ENCODE measurements around the gene SLC22A31. TPM values are rescaled to one million over a fixed set of nuclear protein-coding genes. Genes with fewer than 3 reads are reported as not detected.

Gene SLC22A31
- total RNA-seq, 4 donors from 2014 or later = not detected

DNA sequence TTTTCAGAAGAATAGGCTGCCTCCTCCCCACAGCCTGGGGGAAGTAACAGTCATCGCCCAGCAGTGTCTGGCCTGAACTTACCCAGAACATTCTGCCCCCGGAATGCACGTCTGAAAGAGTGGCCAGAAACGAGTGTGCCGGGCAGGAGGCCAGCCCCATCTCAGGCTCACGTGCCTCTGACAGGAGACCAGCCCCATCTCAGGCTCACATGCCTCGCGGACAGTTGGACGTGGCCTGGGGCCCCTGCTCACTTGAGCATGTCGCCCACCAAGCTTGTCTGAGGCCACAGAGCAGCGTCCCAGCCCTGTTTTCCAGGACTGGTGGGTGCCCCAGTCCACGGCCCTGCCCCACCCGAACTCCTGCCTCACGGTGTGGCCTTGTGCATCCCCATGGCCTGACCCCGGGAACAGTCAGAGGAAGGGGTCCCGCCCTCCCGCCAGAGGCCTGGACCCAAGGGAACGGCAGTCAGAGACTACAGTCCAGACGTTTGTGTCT, 45.1 kb downstream of the SLC22A31 start:
- TF ChIP-seq, protein P1, sequence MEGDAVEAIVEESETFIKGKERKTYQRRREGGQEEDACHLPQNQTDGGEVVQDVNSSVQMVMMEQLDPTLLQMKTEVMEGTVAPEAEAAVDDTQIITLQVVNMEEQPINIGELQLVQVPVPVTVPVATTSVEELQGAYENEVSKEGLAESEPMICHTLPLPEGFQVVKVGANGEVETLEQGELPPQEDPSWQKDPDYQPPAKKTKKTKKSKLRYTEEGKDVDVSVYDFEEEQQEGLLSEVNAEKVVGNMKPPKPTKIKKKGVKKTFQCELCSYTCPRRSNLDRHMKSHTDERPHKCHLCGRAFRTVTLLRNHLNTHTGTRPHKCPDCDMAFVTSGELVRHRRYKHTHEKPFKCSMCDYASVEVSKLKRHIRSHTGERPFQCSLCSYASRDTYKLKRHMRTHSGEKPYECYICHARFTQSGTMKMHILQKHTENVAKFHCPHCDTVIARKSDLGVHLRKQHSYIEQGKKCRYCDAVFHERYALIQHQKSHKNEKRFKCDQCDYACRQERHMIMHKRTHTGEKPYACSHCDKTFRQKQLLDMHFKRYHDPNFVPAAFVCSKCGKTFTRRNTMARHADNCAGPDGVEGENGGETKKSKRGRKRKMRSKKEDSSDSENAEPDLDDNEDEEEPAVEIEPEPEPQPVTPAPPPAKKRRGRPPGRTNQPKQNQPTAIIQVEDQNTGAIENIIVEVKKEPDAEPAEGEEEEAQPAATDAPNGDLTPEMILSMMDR (IDR thresholded peaks at IDR 0.05) = no peak
- DNase-seq (ENCODE audit: low spot score) (no peak), ATAC-seq (ENCODE audit: low FRiP score) (peak; percentile 35)

DNA sequence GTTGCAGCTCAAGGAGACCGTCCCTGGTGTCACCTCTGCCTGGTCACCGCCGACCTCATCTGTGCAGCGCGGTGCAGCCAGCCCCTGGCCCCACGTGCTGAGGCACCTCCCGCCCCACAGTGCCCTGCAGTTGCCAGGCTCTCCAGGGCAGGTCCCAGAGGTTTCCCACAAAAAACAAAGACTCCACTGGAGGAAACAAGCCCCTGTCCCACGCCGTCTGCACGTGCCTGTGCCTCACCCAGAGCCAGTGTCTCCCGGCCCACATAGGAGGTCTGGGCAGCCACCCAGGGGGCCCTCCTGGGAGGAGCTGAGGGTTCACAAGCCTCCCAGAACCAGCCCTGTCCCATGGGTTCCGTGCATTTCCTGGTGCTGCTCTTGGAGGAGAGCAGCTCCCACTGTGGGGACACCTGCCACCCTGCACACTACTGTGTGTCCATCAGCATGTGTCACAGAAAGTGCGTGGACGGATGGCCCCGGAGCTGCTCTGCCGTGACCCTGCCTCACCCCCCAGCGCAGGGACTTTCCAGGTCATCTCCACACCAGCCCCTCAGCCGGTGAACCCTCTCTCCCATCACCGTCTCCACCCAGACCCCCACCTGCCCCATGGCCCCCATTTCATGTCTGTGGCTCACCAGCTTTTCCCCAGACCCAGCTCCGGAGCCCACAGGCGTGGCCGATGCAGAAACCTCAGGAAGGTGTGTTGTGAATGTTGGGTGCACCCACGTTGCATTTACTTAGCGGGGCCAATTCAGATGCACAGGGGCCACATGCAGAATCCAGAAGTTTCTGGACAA, 45.8 kb downstream of the SLC22A31 start:
- DNase-seq (ENCODE audit: low spot score) = no peak
- TF ChIP-seq, protein P1 (IDR thresholded peaks at IDR 0.05) = no peak
- ATAC-seq (ENCODE audit: low FRiP score) = no peak

DNA sequence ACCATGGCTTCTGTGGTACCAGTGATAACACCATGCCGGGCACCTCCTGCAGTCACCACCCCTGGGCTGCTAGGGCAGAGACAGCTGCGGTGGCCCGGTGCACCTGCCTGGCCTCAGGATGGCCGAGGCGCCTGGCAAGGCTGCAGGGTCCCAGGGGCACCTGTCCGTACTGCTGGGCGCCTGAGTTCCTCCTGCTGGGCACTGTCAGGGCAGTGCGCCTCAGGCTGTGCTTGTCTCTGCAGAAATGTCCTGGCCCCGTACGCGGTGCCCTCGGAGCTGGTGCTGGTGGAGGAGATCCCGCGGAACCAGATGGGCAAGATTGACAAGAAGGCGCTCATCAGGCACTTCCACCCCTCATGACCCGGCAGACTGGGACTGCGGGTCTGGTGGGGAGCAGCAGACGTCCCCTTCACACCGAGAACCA, 46.5 kb downstream of the SLC22A31 start:
- DNase-seq (ENCODE audit: low spot score) (no peak), ATAC-seq (ENCODE audit: low FRiP score) (no peak)
- TF ChIP-seq, protein P1 (IDR thresholded peaks at IDR 0.05) = no peak

DNA sequence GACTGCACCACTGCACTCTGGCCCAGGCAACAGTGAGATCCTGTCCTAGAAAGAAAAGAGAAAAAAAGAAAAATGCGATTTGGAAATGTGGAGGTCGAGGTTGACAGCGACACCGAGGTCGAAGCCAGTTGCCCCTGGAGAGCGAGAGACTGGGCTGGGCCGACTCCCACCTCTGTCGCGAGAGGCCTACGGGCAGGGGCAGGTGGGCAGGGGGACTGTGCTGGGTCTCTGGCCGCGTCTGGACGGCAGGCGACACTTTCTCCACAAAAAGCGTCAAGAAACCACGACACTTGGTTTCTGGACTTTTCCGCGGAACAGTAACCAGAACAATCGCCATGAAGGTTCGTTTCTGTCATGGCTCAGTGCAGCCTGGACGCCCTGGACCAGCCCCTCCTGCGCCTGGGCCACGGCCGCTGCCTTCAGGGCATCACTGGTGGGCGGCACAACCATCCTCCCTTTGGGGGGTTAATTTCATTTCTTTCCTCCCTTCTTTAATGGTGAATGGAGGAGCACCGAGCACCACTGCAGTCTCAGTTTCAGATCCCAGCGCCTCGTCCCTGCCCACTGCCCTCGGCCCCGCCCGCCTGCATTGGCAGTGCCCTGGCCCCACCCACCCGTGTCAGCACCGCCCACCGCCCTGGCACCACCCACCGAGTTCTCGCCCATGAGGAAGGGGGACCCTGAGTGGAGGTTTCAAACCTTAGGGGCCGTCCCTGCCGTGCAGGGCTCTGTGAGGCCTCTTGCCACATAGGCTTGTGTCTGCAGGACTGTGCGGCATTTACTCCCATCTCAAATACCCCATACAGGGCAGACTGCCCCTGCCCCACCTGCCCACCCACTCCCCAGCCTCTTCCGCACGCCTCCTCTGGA, 47.3 kb downstream of the SLC22A31 start:
- no peak for DNase-seq (ENCODE audit: low spot score)
- ATAC-seq (ENCODE audit: low FRiP score) = no peak
- TF ChIP-seq, protein P1 (IDR thresholded peaks at IDR 0.05) = no peak

DNA sequence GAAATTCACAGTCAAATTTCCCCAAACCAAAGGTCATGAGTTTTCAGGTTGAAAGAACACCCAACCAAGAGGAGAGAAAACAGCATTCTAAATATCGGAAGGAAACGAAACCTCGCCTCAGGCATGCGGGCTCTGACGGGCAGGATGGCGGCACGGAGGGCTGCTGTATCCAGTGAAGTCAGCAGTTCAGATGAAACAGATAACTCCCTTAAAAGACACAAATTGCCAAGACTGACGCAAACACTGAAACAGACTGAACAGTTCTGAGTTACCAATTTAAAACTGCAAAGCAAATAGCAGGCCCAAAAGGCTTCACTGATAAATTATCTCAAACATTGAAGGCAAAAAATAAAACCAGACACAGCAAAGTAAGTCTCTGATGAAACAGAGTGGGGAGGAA, 49.4 kb downstream of the SLC22A31 start:
- no peak for ATAC-seq (ENCODE audit: low FRiP score)
- TF ChIP-seq, protein P1 (IDR thresholded peaks at IDR 0.05) = no peak
- DNase-seq (ENCODE audit: low spot score) = no peak

DNA sequence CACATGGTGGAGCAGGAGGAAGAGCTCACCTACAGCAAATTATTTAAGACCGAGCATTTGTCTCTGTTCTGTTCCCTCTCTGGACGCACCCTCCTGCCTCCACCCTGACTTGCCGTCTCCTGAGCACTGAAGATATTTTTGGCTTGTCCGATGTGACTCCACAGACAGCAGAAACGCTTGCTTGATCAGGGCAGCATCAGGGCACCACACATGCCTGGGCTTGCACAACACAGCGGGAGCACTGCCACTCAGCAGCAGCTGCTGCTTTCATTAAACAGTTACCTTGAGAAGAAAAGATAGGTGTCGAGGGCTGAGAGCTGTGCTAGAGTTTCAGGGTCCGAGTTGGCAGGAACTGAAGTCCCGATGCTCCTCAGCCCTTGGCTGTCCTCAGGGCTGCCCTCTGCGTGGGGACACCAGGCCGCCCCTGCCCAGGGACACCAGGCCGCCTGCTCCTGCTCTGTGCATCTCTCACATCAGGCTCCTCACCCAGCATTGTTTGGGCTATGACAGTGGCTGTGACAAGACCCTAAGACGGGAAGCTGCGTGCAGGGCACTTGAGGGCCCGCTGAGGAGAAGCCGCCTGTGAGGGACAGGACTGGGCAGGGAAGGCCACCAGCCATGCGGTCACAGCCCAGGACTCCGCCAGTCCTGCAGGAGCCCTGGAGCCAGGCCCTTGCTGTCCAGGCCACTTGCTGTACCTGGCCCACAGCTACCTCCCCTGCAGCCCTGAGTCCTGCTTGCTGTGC, 50.1 kb downstream of the SLC22A31 start:
- TF ChIP-seq, protein P1 (IDR thresholded peaks at IDR 0.05) = no peak
- no peak for ATAC-seq (ENCODE audit: low FRiP score)
- DNase-seq (ENCODE audit: low spot score) = no peak
